ENCODE results near the gene ITM2B.
"Not testable (repeated sequence)": the region's sequence is repeated elsewhere in the genome, so short reads cannot be mapped to it uniquely, and the experiment has no call there.

Gene ITM2B

GRCh38 chr13:48230541-48230940 lies 2.5 kb upstream of the ITM2B start:
- DNase-seq, result no peak

- DNase-seq, result no peak
These were observed 1.9 kb upstream of the ITM2B start for GRCh38 chr13:48231080-48231479.

GRCh38 chr13:48231933-48232332 lies 1.1 kb upstream of the ITM2B start:
- DNase-seq, result no peak

- peak; percentile 56 for DNase-seq
These were observed 473 bp upstream of the ITM2B start for GRCh38 chr13:48232420-48233045.

- DNase-seq, result no peak
These were observed 983 bp downstream of the ITM2B start for GRCh38 chr13:48233889-48234488.

- peak; percentile 13 for DNase-seq
These were observed 1.7 kb downstream of the ITM2B start for GRCh38 chr13:48234566-48235340.

- peak; percentile 52 for DNase-seq
These were observed 2.5 kb downstream of the ITM2B start for GRCh38 chr13:48235341-48236135.

- DNase-seq, result peak; percentile 67
These were observed 3.7 kb downstream of the ITM2B start for GRCh38 chr13:48236528-48237353.

GRCh38 chr13:48239369-48239768 lies 6.4 kb downstream of the ITM2B start:
- not testable (repeated sequence) for DNase-seq

- no peak for DNase-seq
These were observed 8.6 kb downstream of the ITM2B start for GRCh38 chr13:48241651-48242050.

- DNase-seq, result no peak
These were observed 9.7 kb downstream of the ITM2B start for GRCh38 chr13:48242677-48243076.

GRCh38 chr13:48244159-48244558 lies 11.2 kb downstream of the ITM2B start:
- DNase-seq, result no peak

GRCh38 chr13:48246102-48246501 lies 13.1 kb downstream of the ITM2B start:
- DNase-seq, result no peak

GRCh38 chr13:48249018-48249417 lies 16.0 kb downstream of the ITM2B start:
- DNase-seq, result no peak

- no peak for DNase-seq
These were observed 18.6 kb downstream of the ITM2B start for GRCh38 chr13:48251611-48252081.

- DNase-seq, result no peak
These were observed 19.2 kb downstream of the ITM2B start for GRCh38 chr13:48252176-48252575.

GRCh38 chr13:48253849-48254248 lies 20.8 kb downstream of the ITM2B start:
- no peak for DNase-seq

GRCh38 chr13:48255090-48255489 lies 22.1 kb downstream of the ITM2B start:
- no peak for DNase-seq

GRCh38 chr13:48255954-48256353 lies 22.9 kb downstream of the ITM2B start:
- DNase-seq, result no peak

- no peak for DNase-seq
These were observed 25.0 kb downstream of the ITM2B start for GRCh38 chr13:48258002-48258401.

GRCh38 chr13:48258430-48258829 lies 25.4 kb downstream of the ITM2B start:
- no peak for DNase-seq

GRCh38 chr13:48260970-48261369 lies 28.0 kb downstream of the ITM2B start:
- no peak for DNase-seq

Data from hematopoietic multipotent progenitor cell treated with erythropoietin and hydrocortisone succinate and interleukin-3 and kit ligand, for 6 days (in vitro differentiated cells).